ENCODE data around the gene ZNF536.

- TF ChIP-seq POLR2A (IDR thresholded peaks at IDR 0.05) = no peak
- no peak for TF ChIP-seq CTCF (IDR thresholded peaks at IDR 0.05)
- TF ChIP-seq EP300 (IDR thresholded peaks at IDR 0.05) = no peak
These were observed 54.7 kb downstream of the ZNF536 start for GRCh38 chr19:30426864-30427263.
